Stimulated activated CD4-positive, alpha-beta T cell treated with anti-CD3 and anti-CD28 coated beads, Interleukin-1b, Interleukin-23, amount 100 ng/mL, for 48 hours (primary cell): ENCODE data around the gene RBM14.
A peak's percentile ranks its signal among the peaks of the same experiment; 100 is the strongest.
"Not testable (repeated sequence)": the region's sequence is repeated elsewhere in the genome, so short reads cannot be mapped to it uniquely, and the experiment has no call there.

Source experiments
- DNase-seq: peaks from one replicate; pipeline ENCODE4 v3.0.0-alpha.2; 2020

Gene RBM14

GRCh38 chr11:66600219-66600618 is 16.2 kb upstream of the RBM14 start:
- DNase-seq: no peak

DNA sequence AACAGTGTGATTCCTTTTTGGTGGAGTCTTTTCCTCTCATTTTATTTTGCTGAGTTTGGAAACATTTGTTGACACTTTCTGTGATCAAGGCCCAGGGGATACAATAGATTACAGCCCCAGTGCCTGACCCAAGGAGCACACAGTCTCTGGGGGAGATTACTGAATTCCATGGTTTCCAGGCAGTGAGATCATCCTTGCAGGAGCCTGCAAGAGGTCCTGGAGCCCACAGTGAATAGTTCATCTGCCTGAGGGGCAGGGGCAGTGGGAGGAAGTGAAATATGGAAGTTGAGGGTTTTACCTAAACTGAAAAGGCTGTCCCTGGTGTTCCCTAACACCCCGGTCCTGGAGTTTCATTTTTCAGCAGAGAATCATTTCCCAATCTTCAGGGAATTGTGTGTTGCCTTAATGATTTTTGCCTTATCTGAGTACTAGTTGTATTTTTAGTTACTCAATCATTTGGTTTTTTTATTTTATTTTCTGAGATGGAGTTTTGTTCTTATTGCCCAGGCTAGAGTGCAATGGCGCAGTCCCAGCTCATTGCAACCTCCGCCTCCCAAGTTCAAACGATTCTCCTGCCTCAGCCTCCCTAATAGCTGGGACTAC is 15.7 kb upstream of the RBM14 start:
- DNase-seq: no peak

DNA sequence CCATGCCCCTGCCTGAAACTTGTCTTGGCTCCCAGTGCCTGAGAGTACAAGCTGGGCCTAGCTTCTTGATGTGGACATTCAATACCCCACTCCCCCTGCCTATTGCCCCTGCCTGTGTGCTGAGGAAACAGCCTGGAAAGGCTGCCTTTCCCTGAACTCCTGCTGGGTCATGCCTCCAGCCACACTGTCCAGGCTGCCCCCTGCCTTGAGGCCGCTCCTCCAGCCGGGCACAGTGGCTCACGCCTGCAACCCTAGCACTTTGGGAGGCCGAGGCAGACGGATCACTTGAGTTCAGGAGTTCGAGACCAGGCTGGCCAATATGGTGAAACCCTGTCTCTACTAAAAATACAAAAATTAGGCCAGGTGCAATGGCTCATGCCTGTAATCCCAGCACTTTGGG is 13.4 kb upstream of the RBM14 start:
- DNase-seq: no peak

DNA sequence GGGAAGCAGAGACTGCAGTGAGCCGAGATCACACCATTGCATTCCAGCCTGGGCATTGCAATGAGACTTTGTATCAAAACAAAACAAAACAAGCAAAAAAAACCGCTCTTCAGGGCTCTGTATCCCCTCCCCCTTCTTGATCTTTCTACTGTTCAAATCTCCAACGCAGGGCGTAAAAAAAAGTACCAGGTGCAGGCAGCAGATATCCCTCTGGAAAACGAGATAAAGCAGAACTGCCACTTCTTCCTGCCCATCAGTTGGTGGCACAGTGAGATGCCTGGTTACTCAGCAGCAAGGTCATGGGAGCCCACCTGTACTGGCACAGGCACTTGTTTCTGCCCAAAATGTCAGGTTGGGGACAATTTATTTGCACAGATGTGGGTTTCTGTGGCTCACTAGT is 12.3 kb upstream of the RBM14 start:
- DNase-seq: no peak

GRCh38 chr11:66606608-66607007 is 9.8 kb upstream of the RBM14 start:
- DNase-seq: not testable (repeated sequence)

DNA sequence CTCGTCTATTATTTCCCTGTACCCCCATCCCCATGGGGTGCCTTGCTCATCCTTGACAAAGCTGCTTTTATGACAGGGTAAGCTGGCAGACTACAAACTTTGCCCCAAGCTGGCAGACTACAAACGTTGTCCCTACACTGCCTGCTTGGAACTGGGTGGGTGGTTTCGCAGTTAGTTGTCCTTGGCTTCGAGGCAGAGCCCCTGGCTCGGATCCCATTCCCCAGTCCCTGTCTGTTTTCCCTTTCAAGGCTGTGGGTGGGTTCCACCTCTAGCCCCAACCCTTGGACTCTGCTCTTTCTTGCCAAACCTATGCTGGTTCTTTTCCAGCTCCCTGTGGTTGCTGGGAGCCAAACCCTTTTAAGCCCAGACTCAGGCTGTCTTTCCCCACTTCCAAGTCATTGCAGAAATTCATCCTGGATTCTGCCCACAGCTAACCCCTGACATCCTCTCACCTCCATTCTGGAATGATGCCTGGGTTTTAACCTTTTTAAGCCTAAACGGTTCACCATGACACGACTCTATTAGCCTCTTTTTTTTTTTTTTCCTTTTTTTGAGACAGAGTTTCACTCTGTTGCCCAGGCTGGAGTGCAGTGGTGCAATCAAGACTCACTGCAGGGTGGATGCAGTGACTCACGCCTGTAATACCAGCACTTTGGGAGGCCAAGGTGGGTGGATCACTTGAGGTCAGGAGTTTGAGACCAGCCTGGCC is 9.2 kb upstream of the RBM14 start:
- DNase-seq: no peak

DNA sequence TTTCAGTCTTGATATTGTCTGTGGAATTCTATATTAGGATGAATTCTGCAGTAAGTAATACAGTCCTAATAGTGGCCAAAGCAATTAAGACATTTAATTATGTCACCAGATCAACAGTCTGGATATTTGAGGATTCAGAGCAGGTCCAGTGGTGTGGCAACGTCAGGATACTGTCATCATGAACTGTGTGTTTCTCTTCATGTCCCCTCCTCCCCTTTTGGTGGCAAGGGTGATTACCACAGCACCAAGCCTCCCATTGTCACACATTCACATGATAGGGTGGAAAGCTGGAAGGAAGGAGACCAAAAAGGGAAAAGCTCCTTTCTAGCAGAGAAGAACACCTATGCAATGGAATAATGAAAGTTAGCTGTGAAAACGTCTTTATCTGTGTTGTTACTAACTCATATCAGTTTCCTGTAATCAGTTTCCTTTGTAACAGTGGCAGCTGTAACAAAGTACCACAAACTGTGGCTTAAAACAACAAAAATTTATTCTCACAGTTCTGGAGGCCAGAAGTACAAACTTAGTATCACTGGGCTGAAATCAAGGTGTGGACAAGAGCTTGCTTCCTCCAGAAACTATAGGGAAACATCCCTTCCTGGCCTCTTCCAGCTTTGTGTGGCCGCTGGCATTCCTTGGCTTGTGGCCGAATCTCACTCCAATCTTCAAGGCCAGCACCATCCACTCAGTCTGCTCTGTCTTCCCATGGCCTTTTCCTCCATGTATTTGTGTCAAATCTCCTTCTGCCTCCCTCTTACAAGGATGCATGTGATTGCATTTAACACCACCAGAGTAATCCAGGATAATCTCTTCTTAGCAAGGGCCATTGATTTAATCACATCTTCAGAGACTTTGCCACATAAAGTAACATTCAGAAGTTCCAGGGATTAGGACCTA is 6.5 kb upstream of the RBM14 start:
- DNase-seq: no peak

- DNase-seq: no peak
Measured at GRCh38 chr11:66612458-66612857, 4.0 kb upstream of the RBM14 start.

DNA sequence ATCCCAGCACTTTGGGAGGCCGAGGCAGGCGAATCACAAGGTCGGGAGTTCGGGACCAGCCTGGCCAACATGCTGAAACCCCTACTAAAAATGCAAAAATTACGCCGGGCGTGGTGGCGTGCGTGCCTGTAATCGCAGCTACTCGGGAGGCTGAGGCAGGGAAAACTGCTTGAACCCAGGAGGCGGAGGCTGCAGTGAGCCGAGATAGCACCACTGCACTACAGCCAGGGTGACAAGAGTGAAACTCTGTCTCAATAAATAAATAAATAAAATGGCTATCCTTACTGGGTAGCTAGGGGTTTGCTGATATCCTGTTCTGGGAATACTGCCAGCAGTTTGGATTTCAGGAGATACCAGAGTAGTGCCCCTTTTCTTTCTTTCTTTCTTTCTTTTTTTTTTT is 2.4 kb upstream of the RBM14 start:
- no peak for DNase-seq

GRCh38 chr11:66617155-66617834 is 865 bp downstream of the RBM14 start:
- peak; percentile 16 for DNase-seq

- DNase-seq: no peak
Measured at GRCh38 chr11:66619080-66619554, 2.7 kb downstream of the RBM14 start.

GRCh38 chr11:66624450-66624849 is 8.0 kb downstream of the RBM14 start:
- DNase-seq: no peak

- no peak for DNase-seq
Measured at GRCh38 chr11:66625041-66625751, 8.8 kb downstream of the RBM14 start.

DNA sequence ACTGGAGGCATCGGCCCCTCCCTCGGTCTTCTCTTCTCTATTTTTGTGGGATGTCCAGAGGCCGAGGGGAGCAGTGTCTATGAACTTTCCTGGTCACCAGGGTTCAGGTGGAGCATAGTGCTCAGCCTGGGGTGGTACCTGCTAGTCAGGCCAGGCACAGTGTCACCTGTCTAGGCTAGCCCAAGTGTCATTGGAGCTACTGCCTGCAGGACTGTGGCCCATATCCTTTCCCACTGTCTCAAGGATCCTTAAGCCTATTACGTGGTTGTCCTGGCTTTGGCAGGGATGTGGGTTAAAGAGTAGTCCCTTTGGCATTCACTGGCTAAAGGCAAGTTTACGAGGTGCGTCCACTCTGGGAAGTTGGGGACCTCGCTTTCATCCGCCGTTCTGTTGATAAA is 9.3 kb downstream of the RBM14 start:
- DNase-seq: no peak

DNA sequence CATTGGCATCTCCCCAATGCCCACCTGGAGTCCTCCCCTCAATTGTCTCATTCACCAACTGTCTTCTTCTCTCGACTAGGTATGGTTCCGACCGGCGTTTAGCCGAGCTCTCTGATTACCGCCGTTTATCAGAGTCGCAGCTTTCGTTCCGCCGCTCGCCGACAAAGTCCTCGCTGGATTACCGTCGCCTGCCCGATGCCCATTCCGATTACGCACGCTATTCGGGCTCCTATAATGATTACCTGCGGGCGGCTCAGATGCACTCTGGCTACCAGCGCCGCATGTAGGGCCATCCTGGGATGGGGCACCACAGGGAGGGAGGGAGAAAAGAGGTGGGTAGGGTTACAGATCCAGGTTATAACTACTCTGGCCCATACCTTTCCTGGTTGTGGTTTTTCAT is 10.0 kb downstream of the RBM14 start:
- no peak for DNase-seq

- no peak for DNase-seq
Measured at GRCh38 chr11:66626926-66627325, 10.5 kb downstream of the RBM14 start.

DNA sequence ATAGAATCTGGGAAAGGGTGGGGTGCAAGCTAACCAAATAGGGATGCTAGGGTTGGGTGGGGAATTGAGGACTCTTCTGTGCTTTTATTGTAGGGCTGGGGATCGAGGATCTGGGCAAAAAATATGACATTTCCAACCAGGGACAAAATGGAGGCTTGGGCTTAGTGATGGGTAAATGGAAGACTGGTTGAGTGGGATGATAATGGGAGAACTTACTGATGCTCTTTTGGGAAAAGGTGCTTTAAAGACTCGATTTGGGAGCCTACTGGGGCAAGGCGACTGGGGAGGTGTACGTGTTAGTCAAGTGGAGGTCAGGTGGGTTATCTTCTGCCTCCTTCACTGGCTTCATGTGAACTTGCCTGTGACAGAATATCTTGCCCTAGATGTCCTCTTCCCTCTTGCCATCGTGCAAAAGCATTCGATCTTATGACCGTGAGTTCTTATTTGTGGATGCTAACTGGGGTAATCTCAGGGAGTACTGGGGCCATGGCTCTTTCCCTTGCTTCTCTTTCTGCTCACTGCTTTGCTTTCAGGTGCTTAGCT is 11.7 kb downstream of the RBM14 start:
- no peak for DNase-seq

DNA sequence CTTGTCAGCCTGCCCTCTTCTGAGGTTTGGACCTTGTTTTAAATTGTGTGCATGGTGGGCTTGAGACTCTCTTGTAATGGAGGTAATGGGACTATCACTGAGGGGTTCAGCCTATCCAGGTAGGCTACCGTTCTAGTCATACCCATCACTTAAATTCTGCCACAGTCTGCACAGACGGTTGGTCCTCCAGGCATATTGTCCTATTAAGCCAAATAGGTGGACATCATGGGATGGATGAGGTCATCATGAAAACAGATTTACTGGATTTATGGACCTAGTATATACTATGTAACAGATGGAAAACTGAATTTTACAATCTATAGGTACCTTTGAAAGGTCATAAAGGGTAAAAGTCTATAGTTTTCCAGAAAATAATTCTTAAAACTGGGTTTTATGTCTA is 12.9 kb downstream of the RBM14 start:
- DNase-seq: no peak

DNA sequence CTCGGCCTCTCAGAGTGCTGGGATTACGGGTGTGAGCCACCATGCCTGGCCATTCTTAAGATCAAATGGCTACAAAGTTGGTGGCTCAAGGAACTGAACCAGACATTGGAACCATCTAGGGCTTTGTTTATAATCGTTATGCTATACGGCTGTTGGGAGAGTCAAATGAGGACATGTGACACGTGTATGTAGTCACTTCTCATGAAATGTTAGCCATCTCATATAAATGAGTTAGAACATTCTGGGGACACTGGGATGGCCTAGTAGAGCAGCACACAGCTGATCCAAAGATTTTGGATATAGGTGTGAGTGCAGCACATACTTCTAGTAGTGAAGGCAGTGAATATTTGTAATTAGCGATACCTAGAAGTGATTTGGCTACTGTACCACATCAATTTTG is 15.5 kb downstream of the RBM14 start:
- DNase-seq: no peak

DNA sequence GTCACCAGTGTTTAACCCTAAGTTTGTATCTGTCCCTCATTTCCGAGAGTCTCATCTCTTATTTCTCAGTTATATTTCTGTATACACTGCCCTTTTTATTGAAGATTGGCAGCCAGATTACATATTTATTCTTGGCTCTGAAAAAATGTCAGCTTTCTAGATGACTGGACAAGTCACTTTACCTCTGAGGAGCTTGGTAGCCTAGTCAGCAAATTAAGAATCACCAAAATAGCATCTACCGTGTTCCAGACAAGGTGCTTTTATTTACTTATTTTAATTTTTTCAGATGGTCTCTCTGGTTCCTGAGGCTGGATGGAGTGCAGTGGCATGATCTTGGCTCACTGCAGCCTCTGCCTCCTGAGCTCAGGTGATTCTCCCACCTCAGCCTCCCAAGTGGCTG is 16.5 kb downstream of the RBM14 start:
- no peak for DNase-seq

DNA sequence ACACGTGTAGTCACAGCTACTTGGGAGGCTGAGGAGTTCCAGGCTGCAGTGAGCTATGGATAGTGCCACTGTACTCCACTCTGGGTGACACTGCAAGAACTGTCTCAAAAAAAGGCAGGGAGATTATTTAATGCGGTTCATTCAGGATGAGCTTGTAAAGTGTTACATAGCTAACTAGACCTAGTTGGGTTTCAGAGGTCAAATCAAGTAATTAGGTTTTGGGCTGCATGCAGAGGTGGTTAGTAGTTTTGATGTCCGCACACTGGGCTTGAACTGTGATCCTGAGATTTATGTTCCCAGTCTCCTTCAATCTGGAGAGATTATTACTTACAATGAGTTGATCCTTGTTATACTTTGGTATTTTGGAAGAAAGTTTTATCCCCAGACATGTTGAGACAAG is 20.0 kb downstream of the RBM14 start:
- DNase-seq: no peak

DNA sequence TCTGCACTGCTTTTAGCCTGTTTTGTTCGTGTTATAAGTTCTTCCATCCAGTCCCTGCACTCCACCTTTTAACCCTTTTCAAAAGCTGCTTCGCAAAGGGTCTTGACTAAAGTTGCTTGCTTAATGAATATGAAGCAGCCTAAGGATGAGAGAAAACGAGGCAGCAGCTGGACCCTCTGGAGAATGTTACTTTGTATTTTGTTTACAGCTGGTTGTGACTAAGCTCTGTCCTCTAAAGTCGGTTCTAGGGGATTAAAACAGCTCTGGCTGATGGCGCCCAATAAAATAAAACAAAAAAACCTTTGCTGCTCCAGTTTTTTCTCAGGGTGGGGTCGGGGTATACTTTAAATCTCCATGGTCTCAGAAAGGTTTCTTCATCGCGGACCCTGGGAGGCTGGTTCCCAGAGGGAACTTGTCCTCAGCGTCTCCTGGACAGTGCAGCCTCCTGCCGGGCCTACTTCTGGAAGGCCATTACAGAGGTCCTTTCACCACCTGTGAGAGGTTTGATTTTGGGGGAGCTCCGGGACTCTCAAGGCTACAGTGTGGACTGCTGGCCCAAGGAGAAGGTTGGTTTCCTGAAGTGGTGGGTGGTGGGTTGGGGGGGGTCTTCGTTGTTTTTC is 21.2 kb downstream of the RBM14 start:
- DNase-seq: no peak
